Lung (tissue), 12 donors: ENCODE results near the gene HDC. TPM values are rescaled to one million over a fixed set of nuclear protein-coding genes. Genes with fewer than 3 reads are reported as not detected.

Experiments used
- ATAC-seq: fragments of 200-7000 bp; cut with Tn5 transposase; one replicate; pipeline ENCODE4 v1.9.1; 2020; ENCODE audit warnings: moderate number of reproducible peaks; ENCODE audit not compliant: insufficient read depth, low FRiP score
- DNase-seq, 3 donors: peaks; one replicate each; pipeline ENCODE4 v3.0.0-alpha.2; 2013 to 2017
- H3K27ac ChIP-seq, 2 donors: one replicate each; pipeline ENCODE4 v1.5.1; 2013; ENCODE audit warnings: mild to moderate bottlenecking in 2 of 2, moderate library complexity in 2 of 2, control low read depth in 1 of 2, inconsistent platforms in 1 of 2, low read depth in 1 of 2, low read length in 1 of 2
- H3K27me3 ChIP-seq, 3 donors: one replicate each; pipeline ENCODE4 v1.5.1; 2013; ENCODE audit warnings: low read length in 2 of 3; ENCODE audit not compliant: control insufficient read depth in 3 of 3, insufficient read depth in 3 of 3
- H3K36me3 ChIP-seq, 4 donors: one replicate each; pipeline ENCODE4 v1.5.1; 2013; ENCODE audit warnings: low read length in 4 of 4, mild to moderate bottlenecking in 1 of 4, moderate library complexity in 1 of 4; ENCODE audit not compliant: control insufficient read depth in 4 of 4, insufficient read depth in 4 of 4
- H3K4me1 ChIP-seq, 5 donors: one replicate each; pipeline ENCODE4 v1.5.1; 2013; ENCODE audit warnings: low read length in 5 of 5, mild to moderate bottlenecking in 2 of 5, moderate library complexity in 1 of 5; ENCODE audit not compliant: control insufficient read depth in 5 of 5, insufficient read depth in 5 of 5
- H3K4me3 ChIP-seq: one replicate; pipeline ENCODE4 v1.5.1; 2013; ENCODE audit warnings: mild to moderate bottlenecking, control low read depth, moderate library complexity
- H3K9ac ChIP-seq, 2 donors: one replicate each; pipeline ENCODE4 v1.5.1; 2013; ENCODE audit warnings: low read length in 2 of 2, control low read depth in 1 of 2; ENCODE audit not compliant: insufficient read depth in 1 of 2
- H3K9me3 ChIP-seq, 4 donors: one replicate each; pipeline ENCODE4 v1.5.1; 2013; ENCODE audit warnings: low read length in 3 of 4, mild to moderate bottlenecking in 1 of 4, moderate library complexity in 1 of 4; ENCODE audit not compliant: control insufficient read depth in 4 of 4, insufficient read depth in 3 of 4
- CTCF ChIP-seq: IDR thresholded peaks from 2 replicates; pipeline ENCODE4 v1.5.1; 2012; ENCODE audit warnings: mild to moderate bottlenecking; ENCODE audit errors: control extremely low read depth, extremely low read depth
- WGBS, 2 donors: extraction: QIAGEN DNeasy Blood & Tissue Kit; methylation state at CpG; one replicate each; pipeline ENCODE4 v1.1.7; 2013; 5-methylcytosine and 5-hydroxymethylcytosine counted together
- polyA plus RNA-seq, 2 donors: library from polyadenylated mRNA; stranded (reverse); fragments of 200-250 nt; gene quantifications; one replicate each; pipeline ENCODE4 v1.2.1, GENCODE V29; 2013
- total RNA-seq, 2 donors: library from RNA; depleted of rRNA in 1 of 2; stranded (reverse); fragments of >200 nt in 1 of 2; gene quantifications; one replicate each; pipeline ENCODE4 v1.2.1, GENCODE V29; 2014 to 2021
- donor health status: control.
- donor health status: control.
- donor health status: Bipolar disorder and iron deficiency.
- donor health status: healthy.
- donor health status: DM: yes; HTN: yes; CAD: no.

Gene HDC
- total and polyA plus RNA-seq, 4 donors: 0.57 to 8.6 (median 1.1) TPM

- Histone ChIP-seq H3K4me1 (no peaks in the 10 kb centered on the region), H3K27ac (no peak overlapping the region), H3K4me3 (no peak overlapping the region), H3K9me3 (no peaks in the 10 kb centered on the region), H3K36me3 (no peaks in the 10 kb centered on the region), H3K9ac (no peak overlapping the region), H3K27me3 (no peaks in the 10 kb centered on the region)
- ATAC-seq (no peak), DNase-seq (no peak)
- no peak for TF ChIP-seq CTCF
- 51 to 61% methylated on average over 5 of the region's 5 CpGs for WGBS, 2 donors
These were observed 9.1 kb downstream of the HDC start for GRCh38 chr15:50256188-50257041.

GRCh38 chr15:50252556-50252955, 13.0 kb downstream of the HDC start:
- H3K27ac ChIP-seq: no peak overlapping the region
- H3K4me3 ChIP-seq: no peak overlapping the region
- H3K9me3 ChIP-seq: no peaks in the 10 kb centered on the region
- peaks cover 0 to 4% (median 0%) of the 10 kb centered on the region in 5 donors for H3K4me1 ChIP-seq
- ATAC-seq (no peak), DNase-seq (no peak)
- no peaks in the 10 kb centered on the region for H3K36me3 ChIP-seq
- no peak overlapping the region for H3K9ac ChIP-seq
- H3K27me3 ChIP-seq: no peaks in the 10 kb centered on the region
- whole genome bisulfite sequencing, 2 donors: 95 to 97% methylated on average over 11 of the region's 11 CpGs
- no peak for TF ChIP-seq CTCF

GRCh38 chr15:50251638-50252182, 13.8 kb downstream of the HDC start:
- peaks cover 0 to 4% (median 0%) of the 10 kb centered on the region in 5 donors for H3K4me1 ChIP-seq
- DNase-seq (no peak), ATAC-seq (no peak)
- no peaks in the 10 kb centered on the region for H3K9me3 ChIP-seq
- H3K27ac ChIP-seq: no peak overlapping the region
- H3K36me3 ChIP-seq: no peaks in the 10 kb centered on the region
- H3K9ac ChIP-seq: no peak overlapping the region
- no peak for TF ChIP-seq CTCF
- H3K27me3 ChIP-seq: no peaks in the 10 kb centered on the region
- WGBS, 2 donors: 93 to 94% methylated on average over 11 of the region's 11 CpGs
- no peak overlapping the region for H3K4me3 ChIP-seq
